HFFc6 (cell line): ENCODE data around the gene INCA1. TPM values are rescaled to one million over a fixed set of nuclear protein-coding genes. Genes with fewer than 3 reads are reported as not detected.
A peak's percentile ranks its signal among the peaks of the same experiment; 100 is the strongest.

Source experiments
- DNase-seq: peaks from one replicate; pipeline ENCODE4 v3.0.0-alpha.2; 2018
- H3K27ac Mint-ChIP-seq: 2 replicates; pipeline ENCODE4 v1.8.0; 2020; ENCODE audit warnings: mild to moderate bottlenecking, mixed read lengths
- H3K27me3 Mint-ChIP-seq: 2 replicates; pipeline ENCODE4 v1.8.0; 2021; ENCODE audit warnings: mild to moderate bottlenecking, moderate library complexity, mixed read lengths; ENCODE audit not compliant: insufficient read depth
- H3K36me3 Mint-ChIP-seq: 2 replicates; pipeline ENCODE4 v1.8.0; 2021; ENCODE audit warnings: low read depth, mixed read lengths
- H3K4me1 Mint-ChIP-seq: 2 replicates; pipeline ENCODE4 v1.8.0; 2020; ENCODE audit warnings: low read depth, mixed read lengths
- H3K4me3 Mint-ChIP-seq: 2 replicates; pipeline ENCODE4 v1.8.0; 2020; ENCODE audit warnings: mild to moderate bottlenecking, moderate library complexity, mixed read lengths
- H3K9me3 Mint-ChIP-seq: 2 replicates; pipeline ENCODE4 v1.8.0; 2020; ENCODE audit warnings: mild to moderate bottlenecking, mixed read lengths
- CTCF ChIP-seq: fragments of 200-600 bp; sonication (generic); IDR thresholded peaks from 2 replicates; pipeline ENCODE4 v1.5.0; 2021; ENCODE audit warnings: antibody characterized with exemption, mild to moderate bottlenecking
- total RNA-seq, 6 experiments: library from RNA; stranded (reverse); fragmentation: NEBNext Ultra II Directional; extraction: Animal tissue kit (Norgen Biotek cat#: 25700); gene quantifications; 2 replicates in 1 of 6; 3 replicates in 5 of 6; pipeline ENCODE4 v1.2.3, GENCODE V29; 2021

INCA1 gene
- total RNA-seq, 6 experiments from 2014 or later: 0.66 to 1.5 (median 1.0) TPM

GRCh38 chr17:5022171-5022711, 24.9 kb upstream of the INCA1 start:
- peaks cover 6% of the 10 kb centered on the region; the same call in 1 of the 2 replicates for H3K27me3 Mint-ChIP-seq
- peaks cover 7% of the 10 kb centered on the region; the same call in 1 of the 2 replicates for H3K4me1 Mint-ChIP-seq
- H3K27ac Mint-ChIP-seq: no peak overlapping the region
- no peak for TF ChIP-seq CTCF
- no peak for DNase-seq
- peaks cover 29% of the 10 kb centered on the region for H3K36me3 Mint-ChIP-seq
- H3K4me3 Mint-ChIP-seq: no peak overlapping the region
- no peaks in the 10 kb centered on the region for H3K9me3 Mint-ChIP-seq

- no peak overlapping the region for H3K4me3 Mint-ChIP-seq
- H3K27ac Mint-ChIP-seq: no peak overlapping the region
- no peak for TF ChIP-seq CTCF
- no peak for DNase-seq
- peaks cover 29% of the 10 kb centered on the region for H3K36me3 Mint-ChIP-seq
- no peaks in the 10 kb centered on the region for H3K9me3 Mint-ChIP-seq
- peaks cover 6% of the 10 kb centered on the region; the same call in 1 of the 2 replicates for H3K27me3 Mint-ChIP-seq
- H3K4me1 Mint-ChIP-seq: no peaks in the 10 kb centered on the region
Observed at GRCh38 chr17:5020502-5021023, 23.2 kb upstream of the INCA1 start.

GRCh38 chr17:5019475-5019956, 22.2 kb upstream of the INCA1 start:
- peaks cover 6% of the 10 kb centered on the region; the same call in 1 of the 2 replicates for H3K27me3 Mint-ChIP-seq
- H3K36me3 Mint-ChIP-seq: peaks cover 32% of the 10 kb centered on the region
- DNase-seq: no peak
- H3K4me1 Mint-ChIP-seq: no peaks in the 10 kb centered on the region
- H3K4me3 Mint-ChIP-seq: no peak overlapping the region
- peak; percentile 42 for TF ChIP-seq CTCF
- no peaks in the 10 kb centered on the region for H3K9me3 Mint-ChIP-seq
- no peak overlapping the region for H3K27ac Mint-ChIP-seq

- H3K4me3 Mint-ChIP-seq: no peak overlapping the region
- H3K27me3 Mint-ChIP-seq: peaks cover 2% of the 10 kb centered on the region; the same call in 1 of the 2 replicates
- TF ChIP-seq CTCF: no peak
- H3K4me1 Mint-ChIP-seq: peaks cover 17% of the 10 kb centered on the region
- H3K36me3 Mint-ChIP-seq: peaks cover 50% of the 10 kb centered on the region
- no peaks in the 10 kb centered on the region for H3K9me3 Mint-ChIP-seq
- H3K27ac Mint-ChIP-seq: no peak overlapping the region
- no peak for DNase-seq
Observed at GRCh38 chr17:5014357-5014756, 17.0 kb upstream of the INCA1 start.

GRCh38 chr17:5011928-5012327, 14.6 kb upstream of the INCA1 start:
- Mint-ChIP-seq H3K9me3 (no peaks in the 10 kb centered on the region), H3K4me1 (peaks cover 17% of the 10 kb centered on the region), H3K4me3 (no peak overlapping the region), H3K27me3 (peaks cover 2% of the 10 kb centered on the region), H3K36me3 (peaks cover 64% of the 10 kb centered on the region), H3K27ac (peak overlapping the region; percentile 81)
- no peak for TF ChIP-seq CTCF
- peak; percentile 44 for DNase-seq
